Panc1 (cell line): Measurements from ENCODE around the gene DHCR7. TPM values are rescaled to one million over a fixed set of nuclear protein-coding genes. Genes with fewer than 3 reads are reported as not detected.

Experiments used
- ATAC-seq: fragments of 200-7000 bp; cut with Tn5 transposase; 2 replicates; pipeline ENCODE4 v1.9.1; 2020; ENCODE audit warnings: mild to moderate bottlenecking, moderate library complexity
- BruUV-seq: library from RNA; stranded (reverse); fragments of 400-500 nt; replicated peaks from 2 replicates; lab custom pipeline; 2021; lab: Mats Ljungman, UMichigan
- CTCF ChIA-PET: fragments of 300-600 bp; sonication (Branson Sonifier 250); formaldehyde crosslinking; loops from one replicate; lab custom pipeline; 2022; ENCODE audit warnings: antibody characterized with exemption; lab: Charles Lee
- POLR2A ChIA-PET: fragments of 300-600 bp; sonication (Branson Sonifier 250); formaldehyde crosslinking; loops from one replicate; lab custom pipeline; 2022; ENCODE audit warnings: antibody characterized with exemption; lab: Charles Lee
- DNase-seq: peaks from one replicate; pipeline ENCODE4 v3.0.0-alpha.2; 2010; ENCODE audit warnings: low read depth, low spot score
- H3K27ac ChIP-seq: 2 replicates; pipeline ENCODE4 v1.5.1; 2011; ENCODE audit warnings: mild to moderate bottlenecking, low read length, inconsistent platforms
- H3K27me3 ChIP-seq: fragments of 200-500 bp; sonication (Bioruptor generic); 2 replicates; pipeline ENCODE4 v1.6.0; 2014; ENCODE audit warnings: low read length, inconsistent platforms; ENCODE audit not compliant: control insufficient read depth, insufficient read depth
- H3K36me3 ChIP-seq: fragments of 200-500 bp; sonication (Bioruptor generic); 2 replicates; pipeline ENCODE4 v1.5.1; 2014; ENCODE audit warnings: inconsistent platforms, mild to moderate bottlenecking, low read length, moderate library complexity; ENCODE audit not compliant: control insufficient read depth, insufficient read depth
- H3K4me1 ChIP-seq: 2 replicates; pipeline ENCODE4 v1.5.1; 2011; ENCODE audit warnings: inconsistent platforms, mild to moderate bottlenecking, low read length, moderate library complexity; ENCODE audit not compliant: control insufficient read depth, insufficient read depth
- H3K4me3 ChIP-seq, 2 experiments: 2 replicates each; pipeline ENCODE4 v1.5.1; 2011 to 2012; ENCODE audit warnings: low read depth in 2 of 2, low read length in 2 of 2, mild to moderate bottlenecking in 2 of 2, inconsistent platforms in 1 of 2, moderate library complexity in 1 of 2
- H3K9me3 ChIP-seq: fragments of 200-500 bp; sonication (Bioruptor generic); 2 replicates; pipeline ENCODE4 v1.5.1; 2014; ENCODE audit warnings: low read depth, mild to moderate bottlenecking, inconsistent platforms, low read length, moderate library complexity; ENCODE audit not compliant: control insufficient read depth, insufficient read depth
- POLR2AphosphoS5 ChIP-seq: IDR thresholded peaks from 2 replicates; pipeline ENCODE4 v1.6.1; 2012; ENCODE audit warnings: mild to moderate bottlenecking, low read depth, low read length, moderate library complexity
- REST ChIP-seq, 2 experiments: IDR thresholded peaks; 2 replicates each; pipeline ENCODE4 v1.6.1; 2011 to 2012; ENCODE audit warnings: low read depth in 2 of 2, control low read depth in 1 of 2, low read length in 1 of 2, mild to moderate bottlenecking in 1 of 2, moderate library complexity in 1 of 2; ENCODE audit not compliant: insufficient read depth in 1 of 2
- SIN3A ChIP-seq: IDR thresholded peaks from 2 replicates; pipeline ENCODE4 v1.6.1; 2012; ENCODE audit warnings: low read depth, mild to moderate bottlenecking, low read length, moderate library complexity, borderline replicate concordance; ENCODE audit not compliant: insufficient read depth
- TCF7L2 ChIP-seq: IDR thresholded peaks from 2 replicates; pipeline ENCODE4 v1.6.1; 2011; ENCODE audit warnings: mild to moderate bottlenecking, low read depth, low read length, inconsistent platforms
- in situ Hi-C: cut with HindIII; loops from 2 replicates; pipeline ENCODE4 v1.10.0; 2016; ENCODE audit warnings: low sequenced_read_pairs, low pct_unique_long_range_greater_than_20kb
- intact Hi-C: fragments of 100-400 bp; cut with micrococcal nuclease; formaldehyde crosslinking; loops from one replicate; pipeline ENCODE4 v1.10.0; 2022; ENCODE audit not compliant: unreplicated experiment
- total RNA-seq: library from RNA; stranded (reverse); gene quantifications from one replicate; pipeline ENCODE4 v1.2.1, GENCODE V29; 2021; ENCODE audit not compliant: unreplicated experiment
- TF ChIP-seq, protein P1 (sequence below): fragments of 450-650 bp; IDR thresholded peaks from 2 replicates; pipeline ENCODE4 v1.5.1; 2017; ENCODE audit warnings: mild to moderate bottlenecking

The DHCR7 gene
- total RNA-seq, 1 experiment from 2014 or later: 356 TPM

GRCh38 chr11:71432761-71433647 is 15.2 kb downstream of the DHCR7 start:
- ChIA-PET CTCF (no interaction called here), POLR2A (no interaction called here)
- Histone ChIP-seq H3K27me3 (no peaks in the 10 kb centered on the region), H3K4me3 (no peak overlapping the region), H3K9me3 (no peaks in the 10 kb centered on the region), H3K27ac (no peak overlapping the region), H3K4me1 (no peaks in the 10 kb centered on the region), H3K36me3 (no peaks in the 10 kb centered on the region; the same call in 1 of the 2 replicates)
- intact Hi-C loops (no loop called here), in situ Hi-C loops (no loop called here)
- no peak for TF ChIP-seq TCF7L2
- no peak for TF ChIP-seq POLR2AphosphoS5
- no peak for TF ChIP-seq SIN3A
- TF ChIP-seq, protein P1, sequence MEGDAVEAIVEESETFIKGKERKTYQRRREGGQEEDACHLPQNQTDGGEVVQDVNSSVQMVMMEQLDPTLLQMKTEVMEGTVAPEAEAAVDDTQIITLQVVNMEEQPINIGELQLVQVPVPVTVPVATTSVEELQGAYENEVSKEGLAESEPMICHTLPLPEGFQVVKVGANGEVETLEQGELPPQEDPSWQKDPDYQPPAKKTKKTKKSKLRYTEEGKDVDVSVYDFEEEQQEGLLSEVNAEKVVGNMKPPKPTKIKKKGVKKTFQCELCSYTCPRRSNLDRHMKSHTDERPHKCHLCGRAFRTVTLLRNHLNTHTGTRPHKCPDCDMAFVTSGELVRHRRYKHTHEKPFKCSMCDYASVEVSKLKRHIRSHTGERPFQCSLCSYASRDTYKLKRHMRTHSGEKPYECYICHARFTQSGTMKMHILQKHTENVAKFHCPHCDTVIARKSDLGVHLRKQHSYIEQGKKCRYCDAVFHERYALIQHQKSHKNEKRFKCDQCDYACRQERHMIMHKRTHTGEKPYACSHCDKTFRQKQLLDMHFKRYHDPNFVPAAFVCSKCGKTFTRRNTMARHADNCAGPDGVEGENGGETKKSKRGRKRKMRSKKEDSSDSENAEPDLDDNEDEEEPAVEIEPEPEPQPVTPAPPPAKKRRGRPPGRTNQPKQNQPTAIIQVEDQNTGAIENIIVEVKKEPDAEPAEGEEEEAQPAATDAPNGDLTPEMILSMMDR: no peak
- no peak for TF ChIP-seq REST (IDR thresholded peaks at IDR 0.05; ENCODE audit: insufficient read depth in 1 of 2, low read depth in 2 of 2, low read length in 1 of 2)
- DNase-seq (no peak), ATAC-seq (no peak)
- no TSS peak for BruUV-seq

- ChIA-PET POLR2A (no interaction called here), CTCF (no interaction called here)
- TF ChIP-seq SIN3A (no peak), TCF7L2 (no peak), POLR2AphosphoS5 (no peak), REST (IDR thresholded peaks at IDR 0.05; ENCODE audit: insufficient read depth in 1 of 2, low read depth in 2 of 2, low read length in 1 of 2) (no peak)
- TF ChIP-seq, protein P1: no peak
- no peak overlapping the region for H3K27ac ChIP-seq
- BruUV-seq: no TSS peak
- DNase-seq: no peak
- H3K4me3 ChIP-seq: no peak overlapping the region
- no peaks in the 10 kb centered on the region for H3K9me3 ChIP-seq
- intact Hi-C loops (no loop called here), in situ Hi-C loops (no loop called here)
- no peak for ATAC-seq
- no peaks in the 10 kb centered on the region for H3K4me1 ChIP-seq
- H3K27me3 ChIP-seq: 0 out of 2 replicates have a peak, but pooled peaks cover 2% of the 10 kb centered on the region
- no peaks in the 10 kb centered on the region for H3K36me3 ChIP-seq
These were observed 16.9 kb downstream of the DHCR7 start for GRCh38 chr11:71431271-71431670.
